ENCODE measurements around the gene TSSK6. TPM values are rescaled to one million over a fixed set of nuclear protein-coding genes. Genes with fewer than 3 reads are reported as not detected.

The TSSK6 gene
- total RNA-seq, 1 experiment from 2014 or later: 5.0 TPM

DNA sequence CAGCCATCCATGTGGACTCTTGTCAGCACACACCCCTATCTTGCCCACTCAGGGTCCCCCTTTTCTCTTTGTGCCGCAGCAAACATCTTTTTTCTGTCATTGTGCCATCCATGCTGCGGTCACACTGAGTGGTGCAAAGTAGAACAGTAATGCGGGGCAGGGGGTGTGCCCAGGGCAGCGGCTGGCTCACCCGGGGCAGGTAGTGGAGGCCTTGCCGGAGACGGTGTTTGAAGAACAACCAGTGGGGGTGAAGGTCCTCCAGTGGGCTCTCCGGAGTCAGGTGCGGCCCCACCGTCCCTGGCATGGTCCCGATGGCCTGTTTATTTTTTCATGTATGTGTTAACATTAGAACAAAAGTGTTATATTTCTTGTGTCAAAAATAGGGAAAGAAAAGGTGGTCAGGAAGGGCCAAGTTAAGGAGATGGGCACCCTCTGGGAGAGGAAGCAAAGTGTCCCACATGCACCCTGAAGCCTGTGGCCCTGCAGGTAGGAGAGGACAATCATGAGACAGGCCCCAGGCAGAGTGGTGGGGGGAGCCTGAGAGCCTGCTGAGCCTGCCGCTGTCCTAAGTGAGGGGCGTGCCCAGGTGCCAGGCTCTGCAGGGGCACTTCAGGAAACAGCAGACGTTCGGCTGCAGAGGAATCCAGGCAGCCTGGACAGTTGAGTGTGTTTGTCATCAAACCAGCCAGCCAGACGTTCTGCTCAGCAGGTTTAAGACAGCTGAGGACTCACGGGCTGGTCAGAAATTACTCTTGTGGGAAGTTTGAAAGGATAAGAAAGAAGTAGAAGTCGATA is 12.3 kb downstream of the TSSK6 start:
- H3K79me2 ChIP-seq (ENCODE audit: low read length): no peaks in the 10 kb centered on the region
- no peaks in the 10 kb centered on the region for H4K20me1 ChIP-seq (ENCODE audit: insufficient read depth, low read depth, low read length)
- no peaks in the 10 kb centered on the region for H3K4me1 ChIP-seq (ENCODE audit: low read length)
- no peak overlapping the region for H3K4me2 ChIP-seq (ENCODE audit: low read depth, low read length, poor library complexity, severe bottlenecking)
- H3K27ac ChIP-seq (ENCODE audit: low read length): no peak overlapping the region
- H3K9me2 ChIP-seq (replicated peaks; ENCODE audit: insufficient read depth, low read length): no peaks in the 10 kb centered on the region
- H3K4me3 ChIP-seq (ENCODE audit: low read length): no peak overlapping the region
- no peaks in the 10 kb centered on the region for H3K9me3 ChIP-seq (ENCODE audit: low read length)
- H3K27me3 ChIP-seq (ENCODE audit: low read length): no peaks in the 10 kb centered on the region
- no peak for DNase-seq
- H3K9ac ChIP-seq (ENCODE audit: low read length): no peak overlapping the region
- H3K36me3 ChIP-seq (ENCODE audit: insufficient read depth, low read length): 0 out of 2 replicates have a peak, but pooled peaks cover 10% of the 10 kb centered on the region
- no peak overlapping the region for H2AFZ ChIP-seq (ENCODE audit: low read length)

DNA sequence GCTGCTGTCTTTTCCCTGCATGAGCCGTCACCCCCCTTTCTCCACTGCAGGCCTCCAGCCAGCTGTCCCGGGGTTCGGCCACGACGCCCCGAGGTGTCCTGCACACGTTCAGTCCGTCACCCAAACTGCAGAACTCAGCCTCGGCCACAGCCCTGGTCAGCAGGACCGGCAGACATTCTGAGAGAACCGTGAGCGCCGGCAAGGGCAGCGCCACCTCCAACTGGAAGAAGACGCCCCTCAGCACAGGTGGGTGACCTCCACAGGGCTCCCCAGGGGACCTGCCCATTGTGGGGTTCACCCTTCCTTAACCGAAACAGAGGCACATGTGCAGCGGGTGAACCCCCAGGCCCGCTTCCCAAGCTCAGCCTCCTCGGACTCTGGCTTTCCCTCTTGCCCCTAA is 13.1 kb downstream of the TSSK6 start:
- no peak overlapping the region for H2AFZ ChIP-seq (ENCODE audit: low read length)
- no peaks in the 10 kb centered on the region for H3K27me3 ChIP-seq (ENCODE audit: low read length)
- no peak overlapping the region for H3K4me2 ChIP-seq (ENCODE audit: low read depth, low read length, poor library complexity, severe bottlenecking)
- no peaks in the 10 kb centered on the region for H4K20me1 ChIP-seq (ENCODE audit: insufficient read depth, low read depth, low read length)
- no peaks in the 10 kb centered on the region for H3K9me3 ChIP-seq (ENCODE audit: low read length)
- no peak for DNase-seq
- no peaks in the 10 kb centered on the region for H3K9me2 ChIP-seq (replicated peaks; ENCODE audit: insufficient read depth, low read length)
- no peak overlapping the region for H3K4me3 ChIP-seq (ENCODE audit: low read length)
- H3K27ac ChIP-seq (ENCODE audit: low read length): no peak overlapping the region
- no peaks in the 10 kb centered on the region for H3K79me2 ChIP-seq (ENCODE audit: low read length)
- 0 out of 2 replicates have a peak, but pooled peaks cover 10% of the 10 kb centered on the region for H3K36me3 ChIP-seq (ENCODE audit: insufficient read depth, low read length)
- no peaks in the 10 kb centered on the region for H3K4me1 ChIP-seq (ENCODE audit: low read length)
- H3K9ac ChIP-seq (ENCODE audit: low read length): no peak overlapping the region

DNA sequence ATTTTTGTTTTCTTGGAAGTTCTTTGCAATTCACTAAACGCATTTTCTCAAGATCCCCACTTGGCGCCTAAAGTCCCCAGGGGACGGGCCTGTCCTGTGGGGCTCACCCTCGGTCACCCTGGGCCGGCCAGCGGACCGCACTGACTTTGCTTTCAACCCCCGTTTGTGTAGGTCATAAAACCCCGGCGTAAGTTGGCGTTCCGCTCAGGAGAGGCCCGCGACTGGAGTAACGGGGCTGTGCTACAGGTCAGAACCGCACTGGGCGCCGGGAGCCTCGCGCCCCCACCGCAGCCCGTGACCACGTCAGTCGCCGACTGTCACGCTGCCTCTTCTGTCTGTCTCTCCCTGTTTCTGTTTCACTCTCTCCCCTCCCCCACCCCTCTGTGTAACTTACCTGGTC is 13.6 kb downstream of the TSSK6 start:
- 0 out of 2 replicates have a peak, but pooled peaks cover 10% of the 10 kb centered on the region for H3K36me3 ChIP-seq (ENCODE audit: insufficient read depth, low read length)
- no peaks in the 10 kb centered on the region for H4K20me1 ChIP-seq (ENCODE audit: insufficient read depth, low read depth, low read length)
- H3K4me3 ChIP-seq (ENCODE audit: low read length): no peak overlapping the region
- H3K9me2 ChIP-seq (replicated peaks; ENCODE audit: insufficient read depth, low read length): no peaks in the 10 kb centered on the region
- no peaks in the 10 kb centered on the region for H3K79me2 ChIP-seq (ENCODE audit: low read length)
- H3K4me2 ChIP-seq (ENCODE audit: low read depth, low read length, poor library complexity, severe bottlenecking): no peak overlapping the region
- no peaks in the 10 kb centered on the region for H3K4me1 ChIP-seq (ENCODE audit: low read length)
- no peak overlapping the region for H3K9ac ChIP-seq (ENCODE audit: low read length)
- no peak overlapping the region for H2AFZ ChIP-seq (ENCODE audit: low read length)
- H3K27ac ChIP-seq (ENCODE audit: low read length): no peak overlapping the region
- no peak for DNase-seq
- no peaks in the 10 kb centered on the region for H3K9me3 ChIP-seq (ENCODE audit: low read length)
- H3K27me3 ChIP-seq (ENCODE audit: low read length): no peaks in the 10 kb centered on the region

DNA sequence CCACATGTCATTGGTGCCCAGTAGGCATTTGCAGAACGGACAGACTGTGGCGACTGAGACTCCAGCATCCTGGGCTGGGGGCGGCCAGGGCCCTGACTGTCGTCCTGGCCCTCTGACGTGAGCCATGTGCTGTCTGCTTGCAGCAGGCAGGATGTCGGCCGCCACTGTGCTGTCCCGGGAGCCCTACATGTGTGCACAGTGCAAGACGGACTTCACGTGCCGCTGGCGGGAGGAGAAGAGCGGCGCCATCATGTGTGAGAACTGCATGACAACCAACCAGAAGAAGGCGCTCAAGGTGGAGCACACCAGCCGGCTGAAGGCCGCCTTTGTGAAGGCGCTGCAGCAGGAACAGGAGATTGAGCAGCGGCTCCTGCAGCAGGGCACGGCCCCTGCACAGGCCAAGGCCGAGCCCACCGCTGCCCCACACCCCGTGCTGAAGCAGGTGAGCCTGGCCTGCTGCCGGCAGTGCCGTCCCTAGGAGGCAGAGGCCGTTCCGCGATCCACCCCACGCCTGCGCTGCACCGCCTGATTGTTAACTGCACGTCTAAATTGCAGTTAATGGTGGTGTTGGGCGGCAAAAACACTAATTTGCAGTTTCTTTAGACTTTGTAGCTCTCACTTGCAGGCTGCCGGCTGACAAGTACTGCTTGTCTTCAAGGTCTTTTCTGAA is 14.2 kb downstream of the TSSK6 start:
- Histone ChIP-seq H3K9me2 (replicated peaks; ENCODE audit: insufficient read depth, low read length) (no peaks in the 10 kb centered on the region), H3K9me3 (ENCODE audit: low read length) (no peaks in the 10 kb centered on the region), H3K4me2 (ENCODE audit: low read depth, low read length, poor library complexity, severe bottlenecking) (no peak overlapping the region), H3K9ac (ENCODE audit: low read length) (no peak overlapping the region), H3K4me1 (ENCODE audit: low read length) (no peaks in the 10 kb centered on the region), H3K27ac (ENCODE audit: low read length) (no peak overlapping the region), H3K27me3 (ENCODE audit: low read length) (no peaks in the 10 kb centered on the region), H2AFZ (ENCODE audit: low read length) (no peak overlapping the region), H4K20me1 (ENCODE audit: insufficient read depth, low read depth, low read length) (no peaks in the 10 kb centered on the region), H3K79me2 (ENCODE audit: low read length) (0 out of 2 replicates have a peak, but pooled peaks cover under 1% of the 10 kb centered on the region), H3K4me3 (ENCODE audit: low read length) (no peak overlapping the region), H3K36me3 (ENCODE audit: insufficient read depth, low read length) (0 out of 2 replicates have a peak, but pooled peaks cover 10% of the 10 kb centered on the region)
- DNase-seq: no peak

DNA sequence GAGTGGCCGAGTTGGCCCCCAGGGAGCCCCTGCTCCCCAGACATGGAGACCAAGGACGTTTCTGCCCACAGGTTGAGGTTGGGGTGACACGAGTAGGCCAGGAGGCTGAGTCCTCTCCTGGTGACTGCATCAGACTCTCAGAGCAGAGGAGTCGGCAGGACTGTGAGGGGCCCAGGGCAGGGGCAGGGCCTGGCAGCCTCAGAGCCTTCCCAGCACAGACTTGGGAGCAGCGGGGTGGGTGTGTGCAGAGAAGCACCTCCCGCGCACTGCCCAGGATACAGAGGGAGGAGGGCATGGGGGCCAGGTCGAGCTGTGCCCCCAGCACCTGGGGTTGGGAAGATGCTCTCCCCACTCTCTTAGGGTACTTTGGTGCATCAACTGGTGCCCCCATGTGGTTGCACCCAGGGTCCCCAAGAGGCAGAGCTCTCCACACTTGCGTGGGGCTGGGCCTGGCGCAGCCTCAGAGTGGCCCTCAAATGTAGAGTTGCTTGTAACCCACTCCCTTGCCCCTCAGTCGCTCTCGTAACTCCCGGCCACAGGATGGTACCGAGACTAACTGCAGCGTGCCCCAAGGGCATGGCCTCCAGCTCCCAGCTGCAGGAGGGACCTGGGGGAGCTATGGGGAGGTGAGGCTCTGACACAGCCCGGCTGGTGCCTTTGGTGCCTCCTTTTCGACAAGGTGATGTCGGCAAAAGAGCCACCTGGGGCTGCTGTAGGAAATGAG is 15.9 kb downstream of the TSSK6 start:
- 0 out of 2 replicates have a peak, but pooled peaks cover 6% of the 10 kb centered on the region for H3K79me2 ChIP-seq (ENCODE audit: low read length)
- no peak overlapping the region for H3K9ac ChIP-seq (ENCODE audit: low read length)
- H4K20me1 ChIP-seq (ENCODE audit: insufficient read depth, low read depth, low read length): no peaks in the 10 kb centered on the region
- H2AFZ ChIP-seq (ENCODE audit: low read length): no peak overlapping the region
- no peaks in the 10 kb centered on the region for H3K9me2 ChIP-seq (replicated peaks; ENCODE audit: insufficient read depth, low read length)
- no peaks in the 10 kb centered on the region for H3K9me3 ChIP-seq (ENCODE audit: low read length)
- H3K27ac ChIP-seq (ENCODE audit: low read length): no peak overlapping the region
- H3K4me1 ChIP-seq (ENCODE audit: low read length): no peaks in the 10 kb centered on the region
- no peak for DNase-seq
- no peak overlapping the region for H3K4me2 ChIP-seq (ENCODE audit: low read depth, low read length, poor library complexity, severe bottlenecking)
- no peaks in the 10 kb centered on the region for H3K27me3 ChIP-seq (ENCODE audit: low read length)
- H3K36me3 ChIP-seq (ENCODE audit: insufficient read depth, low read length): peaks cover 4% of the 10 kb centered on the region; the same call in 1 of the 2 replicates
- no peak overlapping the region for H3K4me3 ChIP-seq (ENCODE audit: low read length)

DNA sequence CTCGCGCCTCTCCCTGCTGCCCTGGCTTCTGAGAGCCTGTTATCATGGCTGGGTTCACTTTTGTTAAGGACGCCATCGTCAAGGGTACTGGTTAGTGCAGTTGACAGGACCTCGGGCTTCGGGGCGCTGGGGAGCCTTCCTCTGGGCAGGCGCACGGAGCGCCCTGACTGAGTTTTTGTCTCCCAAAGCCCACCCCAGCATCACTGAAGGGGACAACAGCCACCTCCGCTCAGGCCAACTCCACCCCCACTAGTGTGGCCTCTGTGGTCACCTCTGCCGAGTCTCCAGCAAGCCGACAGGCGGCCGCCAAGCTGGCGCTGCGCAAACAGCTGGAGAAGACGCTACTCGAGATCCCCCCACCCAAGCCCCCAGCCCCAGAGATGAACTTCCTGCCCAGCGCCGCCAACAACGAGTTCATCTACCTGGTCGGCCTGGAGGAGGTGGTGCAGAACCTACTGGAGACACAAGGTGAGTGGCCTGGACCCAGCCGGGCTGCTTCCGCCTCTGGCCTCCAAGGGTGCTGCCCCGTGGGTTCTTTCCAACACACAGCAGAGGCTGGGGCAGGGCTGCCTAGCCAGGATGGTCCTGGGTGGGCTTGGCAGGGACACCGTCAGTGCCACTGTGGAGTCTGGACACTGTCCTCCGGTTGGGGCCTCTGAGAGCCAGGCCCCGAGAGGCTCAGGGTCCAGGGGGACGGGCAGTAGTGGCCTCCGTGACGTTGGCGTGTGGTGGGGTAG is 16.9 kb downstream of the TSSK6 start:
- H3K9me2 ChIP-seq (replicated peaks; ENCODE audit: insufficient read depth, low read length): no peaks in the 10 kb centered on the region
- no peaks in the 10 kb centered on the region for H3K9me3 ChIP-seq (ENCODE audit: low read length)
- H3K27ac ChIP-seq (ENCODE audit: low read length): no peak overlapping the region

DNA sequence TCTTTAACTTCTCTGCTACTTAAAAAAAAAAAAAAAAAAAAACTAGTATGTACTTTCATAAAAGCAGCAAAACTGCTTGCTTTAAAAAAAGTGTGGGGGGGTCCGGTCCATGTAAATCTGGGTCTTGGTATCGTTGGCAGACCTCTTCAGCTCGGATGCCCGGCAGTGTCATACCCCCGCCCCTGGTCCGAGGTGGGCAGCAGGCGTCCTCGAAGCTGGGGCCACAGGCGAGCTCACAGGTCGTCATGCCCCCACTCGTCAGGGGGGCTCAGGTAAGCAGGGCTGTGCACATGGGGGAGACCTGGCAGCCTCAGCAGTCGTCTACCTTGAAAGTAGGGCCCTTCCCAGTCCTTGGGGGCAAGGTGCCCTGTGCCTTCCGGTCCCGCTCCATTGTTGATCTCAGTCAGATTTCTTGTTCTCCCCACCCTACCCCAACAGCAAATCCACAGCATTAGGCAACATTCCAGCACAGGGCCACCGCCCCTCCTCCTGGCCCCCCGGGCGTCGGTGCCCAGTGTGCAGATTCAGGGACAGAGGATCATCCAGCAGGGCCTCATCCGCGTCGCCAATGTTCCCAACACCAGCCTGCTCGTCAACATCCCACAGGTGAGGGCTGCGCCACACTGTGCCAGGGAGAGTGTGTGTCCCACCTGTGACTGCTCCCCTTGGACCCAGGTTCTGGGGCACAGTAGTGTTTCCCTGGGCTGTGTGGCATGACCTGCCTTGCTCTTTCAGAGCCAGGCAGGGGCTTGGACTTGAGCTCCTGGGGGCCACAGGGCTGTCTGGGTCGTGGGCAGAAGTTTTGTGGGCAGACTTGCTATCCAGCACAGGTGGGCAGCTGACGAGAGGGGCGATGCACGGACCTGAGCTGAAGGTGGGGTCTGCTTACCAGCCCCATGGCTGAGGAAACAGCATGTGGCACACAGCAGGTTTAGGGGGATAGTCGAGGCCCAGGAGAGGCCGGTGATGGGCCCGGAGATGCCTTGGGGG is 19.4 kb downstream of the TSSK6 start:
- Histone ChIP-seq H3K4me1 (ENCODE audit: low read length) (no peaks in the 10 kb centered on the region), H3K79me2 (ENCODE audit: low read length) (peaks cover 35% of the 10 kb centered on the region), H3K4me3 (ENCODE audit: low read length) (no peak overlapping the region), H4K20me1 (ENCODE audit: insufficient read depth, low read depth, low read length) (0 out of 2 replicates have a peak, but pooled peaks cover 5% of the 10 kb centered on the region), H3K9me2 (replicated peaks; ENCODE audit: insufficient read depth, low read length) (no peaks in the 10 kb centered on the region), H3K9ac (ENCODE audit: low read length) (no peak overlapping the region), H3K27me3 (ENCODE audit: low read length) (no peaks in the 10 kb centered on the region), H2AFZ (ENCODE audit: low read length) (no peak overlapping the region), H3K36me3 (ENCODE audit: insufficient read depth, low read length) (peaks cover 10% of the 10 kb centered on the region; the same call in 1 of the 2 replicates), H3K27ac (ENCODE audit: low read length) (no peak overlapping the region), H3K9me3 (ENCODE audit: low read length) (no peaks in the 10 kb centered on the region), H3K4me2 (ENCODE audit: low read depth, low read length, poor library complexity, severe bottlenecking) (no peak overlapping the region)
- no peak for DNase-seq

More for the DNA sequence above, 16.9 kb downstream of the TSSK6 start:
- Histone ChIP-seq H3K27me3 (ENCODE audit: low read length) (no peaks in the 10 kb centered on the region), H3K79me2 (ENCODE audit: low read length) (0 out of 2 replicates have a peak, but pooled peaks cover 13% of the 10 kb centered on the region), H3K4me1 (ENCODE audit: low read length) (no peaks in the 10 kb centered on the region), H2AFZ (ENCODE audit: low read length) (no peak overlapping the region), H3K9ac (ENCODE audit: low read length) (no peak overlapping the region), H3K36me3 (ENCODE audit: insufficient read depth, low read length) (peaks cover 6% of the 10 kb centered on the region; the same call in 1 of the 2 replicates), H4K20me1 (ENCODE audit: insufficient read depth, low read depth, low read length) (no peaks in the 10 kb centered on the region), H3K4me2 (ENCODE audit: low read depth, low read length, poor library complexity, severe bottlenecking) (no peak overlapping the region), H3K4me3 (ENCODE audit: low read length) (no peak overlapping the region)
- no peak for DNase-seq

All from Karpas-422 (cell line).